ENCODE data around the gene TTC3.
"Not testable (repeated sequence)": the region's sequence is repeated elsewhere in the genome, so short reads cannot be mapped to it uniquely, and the experiment has no call there.

Gene TTC3

DNA sequence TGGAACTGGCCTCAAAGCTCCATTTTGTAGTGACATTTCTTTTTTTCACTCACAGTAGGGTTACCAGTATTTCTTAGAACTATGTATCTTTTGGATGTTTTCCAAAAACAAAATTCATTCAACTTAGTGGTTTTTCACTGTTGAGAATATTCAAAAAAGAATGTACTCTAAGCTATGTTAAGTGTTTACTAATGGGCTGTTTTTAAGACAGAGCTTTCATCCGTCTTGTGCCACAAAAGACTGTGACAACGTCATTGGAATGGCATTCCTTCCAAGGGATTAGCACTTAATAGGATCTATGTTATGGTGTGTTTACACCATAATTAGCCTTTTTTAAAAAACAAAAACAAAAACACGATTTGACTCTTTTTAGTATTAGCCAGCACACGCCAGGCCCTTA is 66.8 kb downstream of the TTC3 start:
- CTCF ChIA-PET: no interaction called here
- TF ChIP-seq FOXM1 (IDR thresholded peaks at IDR 0.05; ENCODE audit: borderline replicate concordance): no peak
- TF ChIP-seq, protein P1, sequence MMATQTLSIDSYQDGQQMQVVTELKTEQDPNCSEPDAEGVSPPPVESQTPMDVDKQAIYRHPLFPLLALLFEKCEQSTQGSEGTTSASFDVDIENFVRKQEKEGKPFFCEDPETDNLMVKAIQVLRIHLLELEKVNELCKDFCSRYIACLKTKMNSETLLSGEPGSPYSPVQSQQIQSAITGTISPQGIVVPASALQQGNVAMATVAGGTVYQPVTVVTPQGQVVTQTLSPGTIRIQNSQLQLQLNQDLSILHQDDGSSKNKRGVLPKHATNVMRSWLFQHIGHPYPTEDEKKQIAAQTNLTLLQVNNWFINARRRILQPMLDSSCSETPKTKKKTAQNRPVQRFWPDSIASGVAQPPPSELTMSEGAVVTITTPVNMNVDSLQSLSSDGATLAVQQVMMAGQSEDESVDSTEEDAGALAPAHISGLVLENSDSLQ (IDR thresholded peaks at IDR 0.05): no peak
- no peak for TF ChIP-seq BHLHE40 (IDR thresholded peaks at IDR 0.05; ENCODE audit: borderline replicate concordance)
- no peak for TF ChIP-seq SUZ12 (IDR thresholded peaks at IDR 0.05)
- no peak for TF ChIP-seq ELF4 (IDR thresholded peaks at IDR 0.05)
- TF ChIP-seq NFRKB (IDR thresholded peaks at IDR 0.05): no peak
- no peak for TF ChIP-seq FOXK2 (IDR thresholded peaks at IDR 0.05)
- no peak for TF ChIP-seq HDGF (IDR thresholded peaks at IDR 0.05; ENCODE audit: borderline replicate concordance)
- TF ChIP-seq CTBP1 (IDR thresholded peaks at IDR 0.05; ENCODE audit: borderline replicate concordance): no peak
- TF ChIP-seq SP1 (IDR thresholded peaks at IDR 0.05): no peak
- TF ChIP-seq FOXA1 (IDR thresholded peaks at IDR 0.05): no peak
- no peak for TF ChIP-seq ZNF384 (IDR thresholded peaks at IDR 0.05)
- no peak for TF ChIP-seq TARDBP (IDR thresholded peaks at IDR 0.05)
- no peak for TF ChIP-seq L3MBTL2 (conservative IDR thresholded peaks at IDR 0.05)
- TF ChIP-seq ARNT (IDR thresholded peaks at IDR 0.05): no peak
- no peak for TF ChIP-seq LEF1 (IDR thresholded peaks at IDR 0.05; ENCODE audit: borderline replicate concordance)

DNA sequence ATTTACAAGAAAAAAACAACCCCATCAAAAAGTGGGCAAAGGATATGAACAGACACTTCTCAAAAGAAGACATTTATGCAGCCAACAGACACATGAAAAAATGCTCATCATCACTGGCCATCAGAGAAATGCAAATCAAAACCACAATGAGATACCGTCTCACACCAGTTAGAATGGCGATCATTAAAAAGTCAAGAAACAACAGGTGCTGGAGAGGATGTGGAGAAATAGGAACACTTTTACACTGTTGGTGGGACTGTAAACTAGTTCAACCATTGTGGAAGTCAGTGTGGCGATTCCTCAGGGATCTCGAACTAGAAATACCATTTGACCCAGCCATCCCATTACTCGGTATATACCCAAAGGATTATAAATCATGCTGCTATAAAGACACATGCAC is 70.3 kb downstream of the TTC3 start:
- CTCF ChIA-PET; DNase-seq (ENCODE audit: extremely low spot score); POLR2A ChIA-PET: not testable (repeated sequence)

More for the DNA sequence above, 66.8 kb downstream of the TTC3 start:
- POLR2A ChIA-PET: no interaction called here
- no peak for DNase-seq (ENCODE audit: extremely low spot score)

DNA sequence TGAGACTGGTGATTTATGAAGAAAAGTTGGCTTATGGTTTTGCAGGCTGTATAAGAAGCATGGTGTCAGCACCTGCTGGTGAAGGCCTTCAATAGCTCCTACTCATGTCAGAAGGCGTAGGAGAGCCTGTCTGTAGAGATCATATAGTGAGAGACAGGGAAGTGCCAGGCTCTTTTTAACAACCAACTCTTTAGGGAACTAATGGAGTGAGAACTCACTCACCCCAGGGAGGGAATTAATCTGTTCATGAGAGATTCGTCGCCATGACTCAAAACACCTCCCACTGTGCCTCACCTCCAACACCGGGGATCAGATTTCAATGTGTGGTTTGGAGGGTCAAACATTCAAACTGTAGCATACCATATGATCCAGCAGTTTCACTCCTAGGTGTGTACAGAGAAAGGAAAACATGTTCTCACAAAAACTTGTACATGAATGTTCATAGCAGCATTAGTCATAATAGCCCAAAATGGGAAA is 72.6 kb downstream of the TTC3 start:
- CTCF ChIA-PET: interaction anchor here (0.5 to 0.9 kb wide), 2 partner anchors 9 to 412 kb away, joined by 3 read pairs; no protein-coding TSS in a partner anchor

DNA sequence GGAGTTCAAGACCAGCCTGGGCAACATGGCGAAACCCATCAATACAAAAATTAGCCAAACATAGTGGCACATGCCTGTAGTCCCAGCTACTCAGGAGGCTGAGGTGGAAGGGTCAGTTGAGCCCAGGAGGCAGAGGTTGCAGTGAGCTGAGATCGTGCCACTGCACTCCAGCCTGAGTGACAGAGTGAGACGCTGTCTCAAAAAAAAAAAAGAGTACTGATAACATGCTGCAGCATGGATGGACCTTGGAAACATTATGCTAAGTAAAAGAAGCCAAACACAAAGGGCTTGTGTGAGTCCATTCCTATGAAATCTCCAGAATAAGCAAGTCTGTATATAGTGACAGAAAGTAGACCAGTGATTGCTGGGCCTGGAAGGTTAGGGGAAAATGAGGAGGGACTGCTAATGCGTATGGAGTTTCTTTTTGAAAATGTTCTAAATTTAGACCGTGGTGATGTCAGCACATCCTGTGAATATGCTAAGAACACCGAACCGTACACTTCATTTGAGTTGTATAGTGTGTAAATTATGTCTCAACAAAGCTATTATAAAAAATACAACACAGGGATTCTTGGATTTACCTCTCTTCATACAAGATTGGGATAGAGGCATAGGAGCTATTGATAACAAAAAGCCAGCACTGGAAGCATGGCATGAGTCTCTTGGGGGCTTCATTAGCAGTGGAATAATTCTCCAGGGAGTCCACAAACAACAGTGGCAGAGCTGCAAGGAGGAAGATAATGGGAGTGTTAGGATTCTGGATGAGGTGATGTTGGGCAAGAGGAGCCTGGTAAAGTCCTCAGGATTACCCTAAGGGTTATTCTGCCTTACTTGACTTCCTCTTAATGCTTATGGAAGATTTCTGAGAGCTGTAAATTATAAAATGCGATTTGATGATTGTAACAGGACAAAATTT is 73.5 kb downstream of the TTC3 start:
- CTCF ChIA-PET: interaction anchor here (0.5 to 0.9 kb wide), 2 partner anchors 10 to 411 kb away, joined by 3 read pairs; no protein-coding TSS in a partner anchor
- no peak for DNase-seq (ENCODE audit: extremely low spot score)
- POLR2A ChIA-PET: no interaction called here
- TF ChIP-seq LEF1 (IDR thresholded peaks at IDR 0.05; ENCODE audit: borderline replicate concordance): no peak
- TF ChIP-seq NFRKB (IDR thresholded peaks at IDR 0.05): no peak
- TF ChIP-seq SP1 (IDR thresholded peaks at IDR 0.05): no peak
- no peak for TF ChIP-seq ARNT (IDR thresholded peaks at IDR 0.05)
- TF ChIP-seq FOXA1 (IDR thresholded peaks at IDR 0.05): no peak
- no peak for TF ChIP-seq SUZ12 (IDR thresholded peaks at IDR 0.05)
- TF ChIP-seq CTBP1 (IDR thresholded peaks at IDR 0.05; ENCODE audit: borderline replicate concordance): no peak
- no peak for TF ChIP-seq BHLHE40 (IDR thresholded peaks at IDR 0.05; ENCODE audit: borderline replicate concordance)
- TF ChIP-seq FOXM1 (IDR thresholded peaks at IDR 0.05; ENCODE audit: borderline replicate concordance): no peak
- no peak for TF ChIP-seq ELF4 (IDR thresholded peaks at IDR 0.05)
- no peak for TF ChIP-seq ZNF384 (IDR thresholded peaks at IDR 0.05)
- TF ChIP-seq, protein P1 (IDR thresholded peaks at IDR 0.05): no peak
- no peak for TF ChIP-seq FOXK2 (IDR thresholded peaks at IDR 0.05)

More for the DNA sequence above, 72.6 kb downstream of the TTC3 start:
- DNase-seq (ENCODE audit: extremely low spot score): no peak
- POLR2A ChIA-PET: no interaction called here
- TF ChIP-seq TARDBP (IDR thresholded peaks at IDR 0.05) (no peak), ZNF384 (IDR thresholded peaks at IDR 0.05) (no peak), CTBP1 (IDR thresholded peaks at IDR 0.05; ENCODE audit: borderline replicate concordance) (no peak), ELF4 (IDR thresholded peaks at IDR 0.05) (no peak), SP1 (IDR thresholded peaks at IDR 0.05) (no peak), FOXM1 (IDR thresholded peaks at IDR 0.05; ENCODE audit: borderline replicate concordance) (no peak), FOXA1 (IDR thresholded peaks at IDR 0.05) (no peak), HDGF (IDR thresholded peaks at IDR 0.05; ENCODE audit: borderline replicate concordance) (no peak), LEF1 (IDR thresholded peaks at IDR 0.05; ENCODE audit: borderline replicate concordance) (no peak), L3MBTL2 (conservative IDR thresholded peaks at IDR 0.05) (no peak), ARNT (IDR thresholded peaks at IDR 0.05) (no peak), SUZ12 (IDR thresholded peaks at IDR 0.05) (no peak), BHLHE40 (IDR thresholded peaks at IDR 0.05; ENCODE audit: borderline replicate concordance) (no peak), NFRKB (IDR thresholded peaks at IDR 0.05) (no peak)
- TF ChIP-seq, protein P1 (IDR thresholded peaks at IDR 0.05): no peak

DNA sequence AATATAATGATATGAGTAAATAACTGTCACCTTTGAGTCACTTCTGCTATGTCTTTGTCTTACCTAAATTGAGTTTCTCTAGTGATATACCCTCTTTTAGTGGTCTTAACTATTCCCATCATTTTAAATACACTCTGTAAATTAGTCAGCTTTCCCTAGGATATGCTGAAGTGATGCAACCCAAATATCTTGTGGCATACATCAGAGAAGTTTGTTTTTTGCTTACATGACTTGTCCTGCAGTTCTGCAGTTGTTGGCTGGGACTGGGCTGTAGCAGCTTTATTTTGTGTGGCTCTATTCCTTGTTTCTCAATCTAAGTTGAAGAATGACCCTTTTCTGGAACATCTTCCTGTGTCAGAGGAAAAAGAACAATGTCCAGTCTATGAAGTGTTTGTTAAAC is 76.4 kb downstream of the TTC3 start:
- ChIA-PET POLR2A (no interaction called here), CTCF (no interaction called here)
- DNase-seq (ENCODE audit: extremely low spot score): no peak
- no peak for TF ChIP-seq CTBP1 (IDR thresholded peaks at IDR 0.05; ENCODE audit: borderline replicate concordance)
- no peak for TF ChIP-seq ELF4 (IDR thresholded peaks at IDR 0.05)
- no peak for TF ChIP-seq TARDBP (IDR thresholded peaks at IDR 0.05)
- no peak for TF ChIP-seq SP1 (IDR thresholded peaks at IDR 0.05)
- TF ChIP-seq ARNT (IDR thresholded peaks at IDR 0.05): no peak
- TF ChIP-seq SUZ12 (IDR thresholded peaks at IDR 0.05): no peak
- TF ChIP-seq FOXM1 (IDR thresholded peaks at IDR 0.05; ENCODE audit: borderline replicate concordance): no peak
- no peak for TF ChIP-seq FOXA1 (IDR thresholded peaks at IDR 0.05)
- TF ChIP-seq LEF1 (IDR thresholded peaks at IDR 0.05; ENCODE audit: borderline replicate concordance): no peak
- no peak for TF ChIP-seq BHLHE40 (IDR thresholded peaks at IDR 0.05; ENCODE audit: borderline replicate concordance)
- no peak for TF ChIP-seq HDGF (IDR thresholded peaks at IDR 0.05; ENCODE audit: borderline replicate concordance)
- TF ChIP-seq ZNF384 (IDR thresholded peaks at IDR 0.05): no peak
- TF ChIP-seq L3MBTL2 (conservative IDR thresholded peaks at IDR 0.05): no peak
- TF ChIP-seq FOXK2 (IDR thresholded peaks at IDR 0.05): no peak
- TF ChIP-seq NFRKB (IDR thresholded peaks at IDR 0.05): no peak
- TF ChIP-seq, protein P1 (IDR thresholded peaks at IDR 0.05): no peak
